ENCODE results near the gene COL7A1.
"Not testable (repeated sequence)": the region's sequence is repeated elsewhere in the genome, so short reads cannot be mapped to it uniquely, and the experiment has no call there.

The COL7A1 gene

DNA sequence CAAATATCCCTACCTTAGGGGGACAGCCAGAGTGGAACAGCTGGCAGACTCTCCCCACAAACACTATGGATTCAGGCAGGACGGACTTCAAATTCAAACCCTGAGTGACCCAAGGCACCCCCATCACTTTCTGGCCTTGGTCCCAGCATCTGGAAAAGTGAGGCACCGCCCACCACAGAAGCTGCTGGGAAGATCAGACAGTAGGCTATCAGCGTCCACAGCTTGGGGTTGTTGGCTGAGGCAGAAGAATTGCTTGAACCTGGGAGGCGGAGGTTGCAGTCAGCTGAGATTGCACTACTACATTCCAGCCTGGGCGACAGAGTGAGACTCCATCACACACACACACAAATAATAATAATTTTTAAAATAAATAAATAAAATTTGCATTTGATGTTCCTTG lies 47.0 kb downstream of the COL7A1 start:
- no peak overlapping the region for H3K9ac ChIP-seq (ENCODE audit: low read depth, low read length)
- H3K4me1 ChIP-seq (ENCODE audit: insufficient read depth, low read length) = no peaks in the 10 kb centered on the region
- peaks cover 25% of the 10 kb centered on the region for H3K36me3 ChIP-seq (ENCODE audit: insufficient read depth, low read depth, low read length)
- no peak overlapping the region for H3K4me3 ChIP-seq (ENCODE audit: low read length)
- no peak overlapping the region for H3K27ac ChIP-seq (ENCODE audit: low read length)
- H3K27me3 ChIP-seq (ENCODE audit: insufficient read depth, low read length) = no peaks in the 10 kb centered on the region
- H3K9me3 ChIP-seq (ENCODE audit: insufficient read depth, low read depth, low read length) = no peaks in the 10 kb centered on the region

DNA sequence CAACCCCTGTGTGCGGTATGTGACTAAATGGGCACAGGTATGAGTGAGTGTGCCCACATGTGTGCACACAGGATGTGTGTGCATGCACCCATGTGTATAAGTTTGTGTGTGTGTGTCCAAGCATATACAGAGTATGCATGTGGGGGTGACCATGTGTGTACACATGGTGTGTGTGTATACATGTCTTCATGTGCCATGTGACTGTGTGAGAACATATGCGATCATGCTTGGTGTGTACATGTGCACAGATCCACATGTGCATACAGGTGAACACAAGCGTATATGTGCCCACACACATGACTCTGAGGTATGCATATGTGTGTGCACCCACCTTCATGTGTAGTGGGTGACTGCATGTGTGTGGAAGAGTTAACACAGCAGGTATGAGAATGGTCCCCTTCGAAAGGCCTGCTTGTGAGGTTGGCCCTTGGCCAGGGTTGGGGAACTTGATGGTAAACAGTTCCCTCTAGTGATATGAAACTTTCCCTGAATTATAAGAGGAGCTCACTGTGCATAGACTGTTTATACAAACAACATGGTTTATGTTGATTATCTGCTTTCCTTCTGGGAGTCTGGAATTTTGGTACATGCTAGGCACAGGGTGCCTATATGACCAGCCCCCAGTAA lies 48.8 kb downstream of the COL7A1 start:
- peaks cover 29% of the 10 kb centered on the region for H3K36me3 ChIP-seq (ENCODE audit: insufficient read depth, low read depth, low read length)
- H3K9me3 ChIP-seq (ENCODE audit: insufficient read depth, low read depth, low read length) = no peaks in the 10 kb centered on the region
- H3K27me3 ChIP-seq (ENCODE audit: insufficient read depth, low read length) = no peaks in the 10 kb centered on the region
- H3K4me3 ChIP-seq (ENCODE audit: low read length) = no peak overlapping the region
- no peak overlapping the region for H3K9ac ChIP-seq (ENCODE audit: low read depth, low read length)
- H3K4me1 ChIP-seq (ENCODE audit: insufficient read depth, low read length) = no peaks in the 10 kb centered on the region
- H3K27ac ChIP-seq (ENCODE audit: low read length) = no peak overlapping the region

GRCh38 chr3:48544141-48544540 lies 51.0 kb downstream of the COL7A1 start:
- Histone ChIP-seq H3K9ac (ENCODE audit: low read depth, low read length) (no peak overlapping the region), H3K27me3 (ENCODE audit: insufficient read depth, low read length) (no peaks in the 10 kb centered on the region), H3K4me3 (ENCODE audit: low read length) (no peak overlapping the region), H3K27ac (ENCODE audit: low read length) (no peak overlapping the region), H3K4me1 (ENCODE audit: insufficient read depth, low read length) (no peaks in the 10 kb centered on the region), H3K9me3 (ENCODE audit: insufficient read depth, low read depth, low read length) (no peaks in the 10 kb centered on the region), H3K36me3 (ENCODE audit: insufficient read depth, low read depth, low read length) (peaks cover 29% of the 10 kb centered on the region)

DNA sequence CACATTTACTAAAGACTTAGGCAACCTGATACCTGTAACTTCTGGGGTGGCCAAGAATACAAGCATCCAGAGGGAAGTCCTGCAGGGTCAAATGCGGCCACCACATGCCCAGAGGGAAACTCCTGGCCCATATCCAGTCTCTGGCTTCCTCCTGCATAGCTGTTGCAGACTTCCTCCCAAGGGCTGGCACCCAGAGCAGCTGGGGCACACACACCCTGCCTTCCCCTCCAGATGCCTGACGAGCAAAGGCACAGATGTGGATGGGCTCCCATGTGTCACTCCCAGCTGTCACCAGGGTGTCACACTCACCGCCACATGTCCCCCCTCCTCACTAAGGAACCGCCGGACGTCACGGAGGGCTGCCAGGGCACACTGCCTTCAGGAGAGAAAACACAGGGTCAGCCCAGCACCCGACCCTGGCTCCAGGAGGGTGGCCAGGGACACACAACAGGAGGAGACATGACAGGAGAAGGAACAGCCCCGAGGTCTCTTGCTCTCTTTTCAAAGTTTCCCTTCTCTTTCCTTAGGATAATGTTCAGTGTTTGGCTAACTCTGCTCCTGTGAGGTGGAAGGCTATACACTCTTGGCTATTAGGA lies 51.8 kb downstream of the COL7A1 start:
- no peak overlapping the region for H3K4me3 ChIP-seq (ENCODE audit: low read length)
- no peaks in the 10 kb centered on the region for H3K27me3 ChIP-seq (ENCODE audit: insufficient read depth, low read length)
- H3K36me3 ChIP-seq (ENCODE audit: insufficient read depth, low read depth, low read length) = peaks cover 29% of the 10 kb centered on the region
- H3K9me3 ChIP-seq (ENCODE audit: insufficient read depth, low read depth, low read length) = no peaks in the 10 kb centered on the region
- H3K4me1 ChIP-seq (ENCODE audit: insufficient read depth, low read length) = no peaks in the 10 kb centered on the region
- no peak overlapping the region for H3K27ac ChIP-seq (ENCODE audit: low read length)
- no peak overlapping the region for H3K9ac ChIP-seq (ENCODE audit: low read depth, low read length)

DNA sequence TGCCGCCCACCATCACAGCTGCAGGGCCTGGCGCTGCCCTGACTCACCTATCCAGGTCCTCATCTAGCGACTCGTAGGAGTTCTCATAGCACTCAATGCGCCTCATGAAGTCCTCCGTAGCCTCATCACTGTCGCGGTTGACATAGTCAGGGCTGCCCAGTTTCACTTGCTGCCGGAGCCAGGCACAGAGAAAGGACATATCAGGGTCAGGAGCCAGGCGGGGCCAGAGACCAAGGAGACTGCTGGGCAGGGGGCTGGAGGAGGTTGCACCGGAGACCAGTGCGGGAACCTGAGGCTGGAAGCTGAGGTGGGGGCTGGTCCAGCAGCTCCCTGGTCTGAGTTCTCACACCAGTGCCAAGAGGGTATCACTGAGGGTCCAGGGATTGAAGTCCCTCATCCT lies 56.7 kb downstream of the COL7A1 start:
- Histone ChIP-seq H3K36me3 (ENCODE audit: insufficient read depth, low read depth, low read length) (peaks cover 49% of the 10 kb centered on the region), H3K4me3 (ENCODE audit: low read length) (no peak overlapping the region), H3K27me3 (ENCODE audit: insufficient read depth, low read length) (no peaks in the 10 kb centered on the region), H3K27ac (ENCODE audit: low read length) (no peak overlapping the region), H3K4me1 (ENCODE audit: insufficient read depth, low read length) (no peaks in the 10 kb centered on the region), H3K9ac (ENCODE audit: low read depth, low read length) (no peak overlapping the region), H3K9me3 (ENCODE audit: insufficient read depth, low read depth, low read length) (no peaks in the 10 kb centered on the region)

DNA sequence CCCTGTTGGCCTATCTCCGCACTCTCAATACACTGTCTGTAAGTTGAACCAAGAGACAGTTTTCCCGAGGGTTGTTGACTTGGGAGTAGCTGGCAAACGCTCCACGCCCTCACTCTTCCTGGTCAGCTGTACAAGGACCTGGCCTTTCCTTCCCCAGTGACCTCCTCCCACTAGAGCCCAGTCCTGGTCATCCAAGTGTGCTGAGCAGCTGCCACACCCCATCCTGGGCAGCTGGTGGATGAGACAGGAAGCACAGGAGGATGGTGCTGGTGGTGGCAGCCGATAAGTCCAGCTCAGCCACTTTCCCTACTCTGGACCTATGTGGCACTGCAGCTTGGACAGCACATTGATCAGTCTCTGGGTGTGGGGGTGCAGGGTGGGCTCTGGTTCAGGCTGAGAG lies 58.3 kb downstream of the COL7A1 start:
- no peaks in the 10 kb centered on the region for H3K9me3 ChIP-seq (ENCODE audit: insufficient read depth, low read depth, low read length)
- H3K27ac ChIP-seq (ENCODE audit: low read length) = no peak overlapping the region

GRCh38 chr3:48536116-48536515 lies 59.0 kb downstream of the COL7A1 start:
- H3K9ac ChIP-seq (ENCODE audit: low read depth, low read length) = no peak overlapping the region
- H3K4me1 ChIP-seq (ENCODE audit: insufficient read depth, low read length) = no peaks in the 10 kb centered on the region
- no peak overlapping the region for H3K4me3 ChIP-seq (ENCODE audit: low read length)
- peaks cover 53% of the 10 kb centered on the region for H3K36me3 ChIP-seq (ENCODE audit: insufficient read depth, low read depth, low read length)
- no peaks in the 10 kb centered on the region for H3K27me3 ChIP-seq (ENCODE audit: insufficient read depth, low read length)
- no peaks in the 10 kb centered on the region for H3K9me3 ChIP-seq (ENCODE audit: insufficient read depth, low read depth, low read length)
- H3K27ac ChIP-seq (ENCODE audit: low read length) = no peak overlapping the region

More for the DNA sequence above, 58.3 kb downstream of the COL7A1 start:
- H3K27me3 ChIP-seq (ENCODE audit: insufficient read depth, low read length) = no peaks in the 10 kb centered on the region
- no peaks in the 10 kb centered on the region for H3K4me1 ChIP-seq (ENCODE audit: insufficient read depth, low read length)
- peaks cover 53% of the 10 kb centered on the region for H3K36me3 ChIP-seq (ENCODE audit: insufficient read depth, low read depth, low read length)
- H3K9ac ChIP-seq (ENCODE audit: low read depth, low read length) = no peak overlapping the region
- H3K4me3 ChIP-seq (ENCODE audit: low read length) = no peak overlapping the region

- Histone ChIP-seq H3K9ac (ENCODE audit: low read depth, low read length) (no peak overlapping the region), H3K4me3 (ENCODE audit: low read length) (no peak overlapping the region), H3K4me1 (ENCODE audit: insufficient read depth, low read length) (no peaks in the 10 kb centered on the region), H3K9me3 (ENCODE audit: insufficient read depth, low read depth, low read length) (no peaks in the 10 kb centered on the region), H3K27me3 (ENCODE audit: insufficient read depth, low read length) (no peaks in the 10 kb centered on the region), H3K36me3 (ENCODE audit: insufficient read depth, low read depth, low read length) (peaks cover 55% of the 10 kb centered on the region), H3K27ac (ENCODE audit: low read length) (no peak overlapping the region)
These were observed 59.6 kb downstream of the COL7A1 start for GRCh38 chr3:48535578-48535977.

DNA sequence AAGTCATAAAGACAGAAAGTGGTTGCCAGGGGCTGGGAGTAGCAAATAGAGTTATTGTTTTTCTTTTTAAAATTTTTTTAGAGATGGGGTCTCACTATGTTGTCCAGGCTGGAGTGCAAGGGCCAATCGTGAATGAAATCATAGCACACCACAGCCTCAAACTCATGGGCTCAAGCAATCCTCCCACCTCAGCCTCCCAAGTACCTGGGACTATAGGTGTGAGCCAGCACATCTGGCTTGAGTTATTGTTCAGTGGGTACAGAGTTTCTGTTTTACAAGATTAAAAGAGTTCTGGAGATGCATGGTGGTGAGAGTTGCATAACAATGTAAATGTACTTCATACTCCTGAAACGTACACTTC lies 62.2 kb downstream of the COL7A1 start:
- Histone ChIP-seq H3K36me3 (ENCODE audit: insufficient read depth, low read depth, low read length) (peaks cover 57% of the 10 kb centered on the region), H3K27me3 (ENCODE audit: insufficient read depth, low read length) (no peaks in the 10 kb centered on the region), H3K9me3 (ENCODE audit: insufficient read depth, low read depth, low read length) (no peaks in the 10 kb centered on the region), H3K9ac (ENCODE audit: low read depth, low read length) (no peak overlapping the region), H3K4me3 (ENCODE audit: low read length) (no peak overlapping the region), H3K4me1 (ENCODE audit: insufficient read depth, low read length) (no peaks in the 10 kb centered on the region), H3K27ac (ENCODE audit: low read length) (no peak overlapping the region)

GRCh38 chr3:48532271-48532976 lies 62.7 kb downstream of the COL7A1 start:
- H3K9ac ChIP-seq (ENCODE audit: low read depth, low read length) = no peak overlapping the region
- no peak overlapping the region for H3K4me3 ChIP-seq (ENCODE audit: low read length)
- H3K36me3 ChIP-seq (ENCODE audit: insufficient read depth, low read depth, low read length) = peaks cover 55% of the 10 kb centered on the region
- H3K4me1 ChIP-seq (ENCODE audit: insufficient read depth, low read length) = no peaks in the 10 kb centered on the region
- H3K9me3 ChIP-seq (ENCODE audit: insufficient read depth, low read depth, low read length) = no peaks in the 10 kb centered on the region
- H3K27me3 ChIP-seq (ENCODE audit: insufficient read depth, low read length) = no peaks in the 10 kb centered on the region
- H3K27ac ChIP-seq (ENCODE audit: low read length) = no peak overlapping the region

- peaks cover 47% of the 10 kb centered on the region for H3K36me3 ChIP-seq (ENCODE audit: insufficient read depth, low read depth, low read length)
- not testable (repeated sequence) for H3K4me3 ChIP-seq (ENCODE audit: low read length); H3K4me1 ChIP-seq (ENCODE audit: insufficient read depth, low read length); H3K27me3 ChIP-seq (ENCODE audit: insufficient read depth, low read length); H3K9me3 ChIP-seq (ENCODE audit: insufficient read depth, low read depth, low read length); H3K9ac ChIP-seq (ENCODE audit: low read depth, low read length); H3K27ac ChIP-seq (ENCODE audit: low read length)
These were observed 64.4 kb downstream of the COL7A1 start for GRCh38 chr3:48530701-48531100.

- no peak overlapping the region for H3K4me3 ChIP-seq (ENCODE audit: low read length)
- no peaks in the 10 kb centered on the region for H3K27me3 ChIP-seq (ENCODE audit: insufficient read depth, low read length)
- H3K9ac ChIP-seq (ENCODE audit: low read depth, low read length) = no peak overlapping the region
- H3K36me3 ChIP-seq (ENCODE audit: insufficient read depth, low read depth, low read length) = peaks cover 32% of the 10 kb centered on the region
- H3K9me3 ChIP-seq (ENCODE audit: insufficient read depth, low read depth, low read length) = no peaks in the 10 kb centered on the region
- no peak overlapping the region for H3K27ac ChIP-seq (ENCODE audit: low read length)
- H3K4me1 ChIP-seq (ENCODE audit: insufficient read depth, low read length) = no peaks in the 10 kb centered on the region
These were observed 66.4 kb downstream of the COL7A1 start for GRCh38 chr3:48528754-48529153.
